Mammary epithelial cell (primary cell): ENCODE measurements around the gene MMEL1.

Experiments
- CTCF ChIP-seq, 2 donors: IDR thresholded peaks in 1 of 2; conservative IDR thresholded peaks in 1 of 2; 2 replicates each; pipeline ENCODE4 v1.5.1; 2011 to 2012; ENCODE audit warnings: inconsistent platforms in 2 of 2, low read length in 2 of 2, mild to moderate bottlenecking in 2 of 2, control low read depth in 1 of 2, low read depth in 1 of 2; ENCODE audit not compliant: insufficient read depth in 1 of 2; ENCODE audit errors: extremely low read depth in 1 of 2
- EZH2 ChIP-seq: IDR thresholded peaks from 2 replicates; pipeline ENCODE4 v1.6.1; 2012; ENCODE audit warnings: low read length, inconsistent platforms, borderline replicate concordance

- TF ChIP-seq CTCF (conservative IDR thresholded peaks at IDR 0.05 in 1 of 2, IDR thresholded peaks at IDR 0.05 in 1 of 2; ENCODE audit: extremely low read depth in 1 of 2, insufficient read depth in 1 of 2, low read depth in 1 of 2, low read length in 2 of 2), result no peak
- TF ChIP-seq EZH2, result no peak
These were observed 38.7 kb downstream of the MMEL1 start for GRCh38 chr1:2594001-2594640.
